Aorta (tissue), 5 donors: ENCODE data around the gene TMC1. TPM values are rescaled to one million over a fixed set of nuclear protein-coding genes. Genes with fewer than 3 reads are reported as not detected.
"Not testable (repeated sequence)": the region's sequence is repeated elsewhere in the genome, so short reads cannot be mapped to it uniquely, and the experiment has no call there.

ENCODE experiments used
- ATAC-seq: fragments of 200-7000 bp; cut with Tn5 transposase; one replicate; pipeline ENCODE4 v1.9.1; 2022; ENCODE audit warnings: moderate library complexity; ENCODE audit not compliant: low FRiP score
- DNase-seq, 2 donors: peaks; one replicate each; pipeline ENCODE4 v3.0.0-alpha.2; 2020
- H3K27ac ChIP-seq, 2 donors: one replicate each; pipeline ENCODE4 v1.5.1; 2013; ENCODE audit warnings: low read length in 2 of 2, mild to moderate bottlenecking in 2 of 2, moderate library complexity in 2 of 2, control low read depth in 1 of 2, inconsistent platforms in 1 of 2, low read depth in 1 of 2
- H3K27me3 ChIP-seq, 2 donors: one replicate each; pipeline ENCODE4 v1.6.1; 2013; ENCODE audit warnings: control low read depth in 1 of 2, low read length in 1 of 2, mild to moderate bottlenecking in 1 of 2, moderate library complexity in 1 of 2; ENCODE audit not compliant: insufficient read depth in 2 of 2, control insufficient read depth in 1 of 2
- H3K36me3 ChIP-seq, 2 donors: one replicate each; pipeline ENCODE4 v1.6.1; 2013; ENCODE audit warnings: control low read depth in 1 of 2, low read length in 1 of 2, mild to moderate bottlenecking in 1 of 2; ENCODE audit not compliant: insufficient read depth in 2 of 2, control insufficient read depth in 1 of 2
- H3K4me1 ChIP-seq, 2 donors: one replicate each; pipeline ENCODE4 v1.6.1; 2013; ENCODE audit warnings: low read length in 2 of 2, control low read depth in 1 of 2, mild to moderate bottlenecking in 1 of 2, moderate library complexity in 1 of 2; ENCODE audit not compliant: insufficient read depth in 2 of 2, control insufficient read depth in 1 of 2
- H3K4me3 ChIP-seq, 2 donors: one replicate each; pipeline ENCODE4 v1.5.1; 2013; ENCODE audit warnings: low read length in 2 of 2, control low read depth in 1 of 2, mild to moderate bottlenecking in 1 of 2
- H3K9me3 ChIP-seq: one replicate; pipeline ENCODE4 v1.6.1; 2013; ENCODE audit warnings: mild to moderate bottlenecking, low read length; ENCODE audit not compliant: control insufficient read depth
- WGBS, 2 donors: extraction: QIAGEN DNeasy Blood & Tissue Kit; methylation state at CpG; one replicate each; pipeline ENCODE4 v1.1.7; 2013; 5-methylcytosine and 5-hydroxymethylcytosine counted together
- intact Hi-C, 2 donors: fragments of 100-400 bp; cut with DNase I; formaldehyde crosslinking; loops; one replicate each; pipeline versions ENCODE4 v1.14.2 to v1.15.0; 2022
- polyA plus RNA-seq, 2 donors: library from polyadenylated mRNA; stranded (reverse); fragments of 200-250 nt; gene quantifications; one replicate each; pipeline ENCODE4 v1.2.3, GENCODE V29; 2013
- total RNA-seq, 2 donors: library from RNA; stranded (reverse); fragmentation: NEBNext Ultra II Directional; extraction: Animal tissue kit (Norgen Biotek cat#: 25700); gene quantifications; one replicate each; pipeline ENCODE4 v1.2.1, GENCODE V29; 2021
- donor health status: healthy with polysubstance abuse.
- donor health status: Bipolar disorder and iron deficiency.
- donor health status: DM: no; HTN: no; CAD: no.
- donor health status: DM: no; HTN: no; CAD: no.
- donor health status: DM: yes; HTN: yes; CAD: no.

Gene TMC1
- total and polyA plus RNA-seq, 4 donors: 0.62 to 2.9 TPM; not detected in 2

GRCh38 chr9:72509053-72509452 is 12.4 kb upstream of the TMC1 start:
- Histone ChIP-seq H3K27ac (no peak overlapping the region), H3K9me3 (no peaks in the 10 kb centered on the region), H3K36me3 (no peaks in the 10 kb centered on the region), H3K27me3 (no peaks in the 10 kb centered on the region), H3K4me3 (no peak overlapping the region), H3K4me1 (no peaks in the 10 kb centered on the region)
- intact Hi-C loops: no loop called here
- ATAC-seq (no peak), DNase-seq (no peak)
- 25 to 38% methylated on average over 1 of the region's 1 CpG for WGBS, 2 donors

GRCh38 chr9:72509635-72510034 is 11.8 kb upstream of the TMC1 start:
- no peak overlapping the region for H3K27ac ChIP-seq
- ATAC-seq (no peak), DNase-seq (no peak)
- 24 to 26% methylated on average over 1 of the region's 1 CpG for WGBS, 2 donors
- no peak overlapping the region for H3K4me3 ChIP-seq
- H3K27me3 ChIP-seq: no peaks in the 10 kb centered on the region
- intact Hi-C loops: no loop called here
- H3K4me1 ChIP-seq: no peaks in the 10 kb centered on the region
- no peaks in the 10 kb centered on the region for H3K36me3 ChIP-seq
- no peaks in the 10 kb centered on the region for H3K9me3 ChIP-seq

GRCh38 chr9:72521011-72521410 is 397 bp upstream of the TMC1 start:
- H3K4me3 ChIP-seq, H3K27ac ChIP-seq, H3K36me3 ChIP-seq, H3K9me3 ChIP-seq, intact Hi-C loops, H3K27me3 ChIP-seq, DNase-seq, ATAC-seq, H3K4me1 ChIP-seq: not testable (repeated sequence)
- 94 to 95% methylated on average over 9 of the region's 9 CpGs for WGBS, 2 donors

- H3K27ac ChIP-seq: no peak overlapping the region
- H3K4me3 ChIP-seq: no peak overlapping the region
- intact Hi-C loops: no loop called here
- peaks cover 0 to 1% of the 10 kb centered on the region in 2 donors for H3K4me1 ChIP-seq
- ATAC-seq: peak; percentile 45
- WGBS, 2 donors: 90 to 95% methylated on average over 9 of the region's 9 CpGs
- no peaks in the 10 kb centered on the region for H3K36me3 ChIP-seq
- no peaks in the 10 kb centered on the region for H3K9me3 ChIP-seq
- no peaks in the 10 kb centered on the region for H3K27me3 ChIP-seq
- DNase-seq: no peak
Observed at GRCh38 chr9:72524820-72525540, 3.6 kb downstream of the TMC1 start.

- peaks cover 0 to 1% of the 10 kb centered on the region in 2 donors for H3K4me1 ChIP-seq
- intact Hi-C loops: no loop called here
- H3K9me3 ChIP-seq: no peaks in the 10 kb centered on the region
- no peak overlapping the region for H3K4me3 ChIP-seq
- no peaks in the 10 kb centered on the region for H3K27me3 ChIP-seq
- DNase-seq (peak; percentile 85 to 86), ATAC-seq (peak; percentile 89)
- WGBS, 2 donors: 34 to 38% methylated on average over 19 of the region's 19 CpGs
- H3K36me3 ChIP-seq: no peaks in the 10 kb centered on the region
- no peak overlapping the region for H3K27ac ChIP-seq
Observed at GRCh38 chr9:72526901-72527800, 5.7 kb downstream of the TMC1 start.

- Histone ChIP-seq H3K9me3 (no peaks in the 10 kb centered on the region), H3K36me3 (no peaks in the 10 kb centered on the region), H3K27ac (no peak overlapping the region), H3K4me1 (peaks cover 0 to 1% of the 10 kb centered on the region in 2 donors), H3K4me3 (no peak overlapping the region), H3K27me3 (no peaks in the 10 kb centered on the region)
- ATAC-seq (no peak), DNase-seq (no peak)
- WGBS, 2 donors: 67 to 68% methylated on average over 5 of the region's 5 CpGs
- intact Hi-C loops: no loop called here
Observed at GRCh38 chr9:72527801-72528195, 6.4 kb downstream of the TMC1 start.

GRCh38 chr9:72529531-72529930 is 8.1 kb downstream of the TMC1 start:
- H3K27me3 ChIP-seq: no peaks in the 10 kb centered on the region
- WGBS, 2 donors: 66 to 78% methylated on average over 1 of the region's 1 CpG
- ATAC-seq: no peak
- no peak overlapping the region for H3K4me3 ChIP-seq
- no peaks in the 10 kb centered on the region for H3K36me3 ChIP-seq
- H3K9me3 ChIP-seq: no peaks in the 10 kb centered on the region
- no peak for DNase-seq
- intact Hi-C loops: no loop called here
- H3K27ac ChIP-seq: no peak overlapping the region
- H3K4me1 ChIP-seq: peaks cover 0 to 1% of the 10 kb centered on the region in 2 donors

- ATAC-seq: no peak
- H3K9me3 ChIP-seq: peaks cover 2% of the 10 kb centered on the region
- H3K36me3 ChIP-seq: no peaks in the 10 kb centered on the region
- intact Hi-C loops: no loop called here
- no peak for DNase-seq
- H3K4me1 ChIP-seq: no peaks in the 10 kb centered on the region
- 60 to 80% methylated on average over 1 of the region's 1 CpG for WGBS, 2 donors
- H3K27ac ChIP-seq: no peak overlapping the region
- no peaks in the 10 kb centered on the region for H3K27me3 ChIP-seq
- no peak overlapping the region for H3K4me3 ChIP-seq
Observed at GRCh38 chr9:72533322-72533721, 11.9 kb downstream of the TMC1 start.
